D341Med (cell line): ENCODE results near the gene MT1M.
"Not testable (repeated sequence)": the region's sequence is repeated elsewhere in the genome, so short reads cannot be mapped to it uniquely, and the experiment has no call there.

Source experiments
- DNase-seq: peaks from one replicate; pipeline ENCODE4 v3.0.0; 2012; ENCODE audit warnings: low spot score

Gene MT1M

DNA sequence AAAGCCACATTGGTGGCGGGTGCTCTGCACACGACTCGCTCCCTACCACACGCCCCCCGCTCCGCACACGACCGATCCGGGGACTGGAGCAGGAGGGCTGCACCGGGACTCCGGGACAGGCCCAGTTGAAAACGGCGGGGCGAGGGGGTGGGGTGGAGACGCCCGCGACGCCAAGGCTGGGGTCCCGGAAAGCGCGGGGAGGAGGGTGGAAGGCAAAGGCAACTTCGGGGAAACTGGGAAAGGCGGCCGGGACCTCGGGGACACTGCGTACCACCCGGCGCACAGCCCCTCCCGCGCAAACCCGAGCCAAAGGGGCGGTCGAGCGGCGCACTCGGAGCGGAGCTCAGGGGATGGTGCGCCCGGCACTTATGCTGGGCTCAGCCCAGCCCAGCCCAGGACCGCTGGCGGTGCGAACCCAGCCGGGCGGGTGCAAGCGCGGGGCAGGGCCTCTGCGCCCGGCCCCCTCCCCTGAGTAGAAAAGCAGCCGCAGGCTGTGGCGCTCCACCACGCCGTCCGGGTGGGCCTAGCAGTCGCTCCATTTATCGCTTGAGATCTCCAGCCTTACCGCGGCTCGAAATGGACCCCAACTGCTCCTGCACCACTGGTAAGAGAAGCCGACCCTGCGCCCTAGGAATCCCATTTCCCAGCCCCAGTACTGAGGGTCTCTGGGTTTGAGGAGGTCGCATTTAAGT, at the start of gene MT1M:
Gene MT1M, plus strand, starts transcription at position 504 of the 692 bp plus-strand sequence. Its CDS starts 73 bp downstream, at position 577.
- DNase-seq: no peak

DNA sequence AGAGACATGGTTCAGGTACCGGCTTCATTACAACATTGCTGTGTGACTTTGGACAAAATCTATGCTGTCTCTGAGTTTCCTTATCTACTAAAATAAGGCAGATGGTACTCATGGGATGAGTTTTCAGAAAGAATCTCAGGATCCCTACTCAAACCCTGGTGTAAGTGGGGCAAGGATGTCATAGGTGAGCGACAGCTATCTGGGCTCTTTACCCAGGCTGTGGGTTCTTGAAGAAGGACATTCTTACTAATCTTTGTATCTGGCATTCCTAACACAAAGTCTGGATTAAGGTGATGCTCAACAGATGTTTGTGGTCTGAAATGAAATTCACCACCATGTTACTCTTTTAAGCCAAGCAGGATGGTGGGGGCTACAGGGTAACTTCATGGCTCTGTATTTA, 49.5 kb upstream of the MT1M start:
- DNase-seq: not testable (repeated sequence)

DNA sequence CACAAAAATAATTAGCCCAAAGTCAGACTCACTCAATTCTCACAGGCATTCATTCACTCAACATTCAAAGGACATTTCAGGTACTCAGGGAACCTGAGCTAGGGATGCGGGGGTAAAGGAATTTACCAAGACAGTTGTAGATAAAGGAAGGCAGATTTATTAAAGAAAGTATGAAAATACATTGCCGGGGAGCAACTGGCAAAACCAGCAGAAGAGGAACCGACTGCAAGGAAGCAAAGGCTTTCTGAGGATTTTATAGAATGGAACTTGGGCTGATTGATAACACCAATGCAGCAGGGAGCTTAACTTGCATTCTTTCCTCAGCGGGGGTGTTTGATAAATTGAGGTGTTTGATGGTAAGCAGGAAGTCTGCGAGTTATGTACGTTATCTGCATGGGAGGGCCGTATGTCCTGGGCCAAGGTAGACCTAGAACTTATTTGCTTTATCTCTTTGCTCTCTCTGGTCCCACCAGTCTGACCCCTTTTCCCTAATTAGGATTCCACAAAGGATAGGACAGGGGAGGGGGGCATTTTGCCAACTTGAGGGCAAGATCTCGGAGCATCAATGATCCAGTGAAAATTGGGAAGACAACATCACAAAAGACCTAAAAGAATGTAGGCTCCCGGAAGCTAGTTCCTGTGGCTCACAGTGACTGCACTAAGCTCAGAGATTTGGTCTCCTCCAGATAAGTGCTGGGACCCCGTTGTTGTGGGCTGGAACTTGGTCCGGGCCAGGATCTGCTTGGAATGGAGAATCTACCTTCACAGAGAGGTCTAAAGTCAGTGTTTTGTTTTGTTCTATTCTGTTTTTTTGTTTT, 48.9 kb upstream of the MT1M start:
- DNase-seq: no peak

DNA sequence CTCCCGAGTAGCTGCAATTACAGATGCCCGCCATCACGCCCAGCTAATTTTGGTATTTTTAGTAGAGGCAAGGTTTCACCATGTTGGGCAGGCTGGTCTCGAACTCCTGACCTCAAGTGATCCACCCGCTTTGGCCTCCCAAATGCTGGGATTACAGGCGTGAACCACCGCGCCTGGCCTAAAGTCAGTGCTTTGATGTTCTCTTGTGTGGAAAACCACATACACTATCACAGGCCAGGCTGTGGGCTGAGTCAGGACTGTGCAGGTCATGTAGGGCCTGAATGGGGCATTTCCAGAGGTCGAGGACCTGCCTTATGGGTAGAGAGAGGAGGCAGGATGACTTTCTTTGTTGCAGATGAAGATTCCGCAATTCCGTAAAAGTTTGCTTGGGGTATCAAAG, 48.2 kb upstream of the MT1M start:
- DNase-seq: no peak

DNA sequence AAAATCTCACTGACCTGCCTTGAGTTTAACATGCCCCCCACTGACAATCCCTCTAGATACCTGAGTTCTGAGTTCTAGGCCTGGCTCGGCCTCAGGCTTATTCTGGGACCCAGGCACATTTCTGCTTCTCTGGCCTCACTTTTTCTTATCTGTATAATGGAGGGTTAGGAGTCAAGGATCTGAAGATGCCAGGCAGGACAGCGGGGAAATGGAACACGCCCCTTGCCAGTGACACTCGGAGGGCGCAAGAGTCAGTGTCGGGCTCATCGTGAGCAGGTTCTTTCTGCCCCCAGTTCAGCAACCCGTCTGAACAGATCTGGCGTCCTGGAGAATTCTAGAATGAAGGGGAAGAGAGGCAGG, 43.7 kb upstream of the MT1M start:
- no peak for DNase-seq

DNA sequence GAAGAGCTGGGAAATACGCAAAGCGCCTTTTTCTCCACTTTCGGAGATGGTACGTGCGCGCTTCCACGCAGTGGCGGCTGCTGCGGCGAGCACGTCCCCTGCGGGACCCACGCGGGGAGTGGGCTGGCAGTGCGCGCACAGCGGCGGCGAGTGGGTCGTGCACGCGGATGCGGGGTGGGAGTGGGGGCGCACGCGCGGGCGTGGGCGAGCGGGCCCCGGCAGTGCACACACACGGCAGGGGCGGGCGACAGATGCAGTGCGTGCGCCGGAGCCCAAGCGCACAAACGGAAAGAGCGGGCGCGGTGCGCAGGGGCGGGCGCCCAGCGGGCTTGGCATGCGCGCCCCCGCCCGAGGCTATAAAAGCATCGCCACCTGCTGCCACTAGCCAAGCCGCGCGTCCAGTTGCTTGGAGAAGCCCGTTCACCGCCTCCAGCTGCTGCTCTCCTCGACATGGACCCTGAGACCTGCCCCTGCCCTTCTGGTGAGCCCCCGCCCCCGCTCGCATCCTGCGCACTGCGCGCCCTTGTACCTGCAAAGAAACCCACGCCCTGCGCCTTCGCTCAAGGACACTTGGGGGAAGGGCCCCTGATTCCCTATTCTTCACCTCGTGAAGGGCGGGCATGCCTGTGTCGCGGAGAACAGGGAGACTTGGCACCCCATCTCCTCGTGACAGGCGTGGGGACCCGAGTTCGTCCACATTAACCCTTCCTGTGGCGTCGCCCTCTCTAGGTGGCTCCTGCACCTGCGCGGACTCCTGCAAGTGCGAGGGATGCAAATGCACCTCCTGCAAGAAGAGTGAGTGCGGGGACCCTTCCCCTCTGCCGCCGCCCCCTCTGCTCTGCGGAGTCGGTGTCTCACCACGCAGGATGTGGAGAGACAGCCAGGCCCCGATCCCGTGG, 43.1 kb upstream of the MT1M start, which contains the start of gene MT3:
Gene MT3, plus strand, starts transcription at position 388 of the 899 bp plus-strand sequence. Its CDS starts 63 bp downstream, at position 451.
- DNase-seq: no peak

DNA sequence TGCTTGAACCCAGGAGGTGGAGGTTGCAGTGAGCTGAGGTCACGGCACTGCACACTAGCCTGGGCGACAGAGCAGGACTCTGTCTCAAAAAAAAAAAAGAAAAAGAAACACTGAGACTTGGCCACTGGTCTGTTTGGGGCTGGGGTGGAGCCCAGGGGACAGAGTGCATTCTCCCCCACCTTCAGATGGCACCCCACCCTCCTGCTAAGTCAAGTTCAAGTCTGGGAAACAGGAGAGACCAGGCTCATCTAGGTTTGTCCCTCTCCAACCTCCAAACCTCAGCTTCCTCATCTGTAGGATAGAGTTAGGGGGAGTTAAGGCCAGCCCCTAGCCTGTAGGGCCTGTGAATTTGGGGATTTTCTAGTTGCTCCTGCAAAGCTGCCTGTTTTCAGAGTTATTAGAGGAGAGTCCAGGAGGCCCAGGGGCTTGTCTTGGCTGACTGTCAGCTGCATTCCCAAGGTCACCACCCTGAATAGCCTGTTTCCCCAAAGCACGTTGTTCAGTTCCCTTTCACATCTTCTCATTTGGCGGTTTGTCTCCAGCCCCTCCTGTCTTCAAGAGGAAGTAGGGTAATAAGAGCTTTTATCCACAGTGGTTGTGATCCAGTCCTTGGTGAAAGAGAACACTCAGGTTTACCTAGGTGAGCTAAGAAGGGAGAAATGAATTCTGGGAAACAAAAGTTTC, 40.9 kb upstream of the MT1M start:
- no peak for DNase-seq

DNA sequence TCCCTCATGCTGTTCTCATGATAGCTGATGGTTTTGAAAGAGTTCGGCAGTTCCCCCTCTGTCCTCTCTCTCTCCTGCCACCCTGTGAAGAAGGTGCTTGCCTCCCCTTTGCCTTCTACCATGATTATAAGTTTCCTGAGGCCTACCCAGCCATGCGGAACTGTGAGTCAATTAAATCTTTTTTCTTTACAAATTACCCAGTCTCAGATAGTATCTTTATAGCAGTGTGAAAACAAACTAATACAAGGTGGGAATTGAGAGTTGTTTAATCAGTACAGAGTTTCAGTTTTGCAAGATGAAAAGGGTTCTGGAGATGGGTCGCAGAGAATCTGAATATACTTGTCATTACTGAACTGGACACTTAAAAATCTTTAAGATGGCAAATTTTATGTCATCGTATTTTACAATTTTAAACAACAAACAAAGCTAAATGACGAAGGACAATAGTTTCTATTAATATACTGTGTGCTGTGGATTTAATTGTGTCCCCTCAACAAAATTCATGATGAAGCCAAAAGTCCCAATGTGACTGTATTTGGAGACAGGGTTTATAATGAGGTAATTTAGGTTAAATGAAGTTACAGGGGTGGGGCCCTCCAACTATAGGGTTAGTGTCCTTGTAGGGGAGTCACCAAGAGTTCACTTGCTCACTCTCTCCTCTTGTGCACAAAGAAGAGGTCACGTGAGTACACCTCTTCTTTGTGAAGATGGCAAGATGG, 38.7 kb upstream of the MT1M start:
- no peak for DNase-seq

DNA sequence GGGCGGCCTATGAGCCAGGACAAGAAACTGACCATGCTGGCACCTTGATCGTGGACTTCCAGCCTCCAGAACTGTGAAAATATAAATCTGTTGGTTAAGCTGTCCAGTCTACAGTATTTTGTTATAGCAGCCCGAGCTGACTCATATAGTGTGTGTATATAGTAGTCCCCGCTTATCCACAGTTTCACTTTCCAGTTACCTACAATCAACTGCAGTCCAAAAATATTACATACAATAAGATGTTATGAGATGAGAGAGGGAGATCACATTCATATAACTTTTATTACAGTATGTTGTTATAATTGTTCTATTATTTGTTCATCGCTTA, 38.2 kb upstream of the MT1M start:
- no peak for DNase-seq

DNA sequence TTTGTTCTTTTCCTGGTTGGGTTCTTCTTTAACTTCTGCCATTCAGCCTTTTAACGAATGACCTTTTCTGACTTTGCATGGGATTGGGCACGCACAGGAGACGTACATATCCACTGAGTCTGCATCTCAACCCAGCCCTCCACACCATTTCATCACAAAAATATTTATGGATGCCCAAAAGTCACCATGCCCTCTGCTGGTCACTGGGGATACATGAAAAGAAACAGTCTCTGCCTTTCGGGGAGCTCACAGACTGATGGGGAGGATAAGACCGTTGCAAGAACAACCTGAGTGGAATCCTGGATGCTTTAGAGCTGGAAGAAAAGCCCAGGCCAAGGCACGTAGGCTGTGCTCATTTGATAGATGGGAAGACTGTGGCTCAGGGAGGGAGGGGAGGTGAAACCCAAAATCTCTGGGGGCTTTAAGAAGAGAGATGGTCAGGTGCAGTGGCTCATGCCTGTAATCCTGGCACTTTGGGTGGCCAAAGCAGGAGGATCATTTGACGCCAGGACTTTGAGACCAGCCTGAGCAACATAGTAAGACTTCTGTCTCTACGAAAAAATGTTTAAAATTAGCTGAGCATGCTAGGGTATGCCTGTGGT, 32.0 kb upstream of the MT1M start:
- peak; percentile 64 for DNase-seq

DNA sequence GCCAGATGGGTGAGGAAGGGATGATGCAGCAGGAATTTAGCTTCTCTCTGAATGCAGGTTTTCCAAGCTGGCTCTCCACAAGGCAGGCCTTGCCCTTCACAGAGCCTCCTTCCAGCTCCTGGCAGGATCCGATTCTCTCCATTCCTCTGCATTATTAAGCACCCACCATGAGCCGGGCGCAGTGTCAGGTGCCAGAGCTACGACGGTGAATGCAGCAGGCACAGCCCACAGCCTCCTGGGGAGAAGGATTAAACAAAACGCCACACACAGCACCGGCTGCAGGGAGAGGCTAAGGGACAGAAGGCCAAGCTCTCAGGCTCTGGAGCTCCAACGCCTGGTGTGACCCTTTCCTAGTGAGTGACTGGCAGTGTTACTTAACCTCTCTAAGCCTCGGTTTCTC, 31.1 kb upstream of the MT1M start:
- no peak for DNase-seq

DNA sequence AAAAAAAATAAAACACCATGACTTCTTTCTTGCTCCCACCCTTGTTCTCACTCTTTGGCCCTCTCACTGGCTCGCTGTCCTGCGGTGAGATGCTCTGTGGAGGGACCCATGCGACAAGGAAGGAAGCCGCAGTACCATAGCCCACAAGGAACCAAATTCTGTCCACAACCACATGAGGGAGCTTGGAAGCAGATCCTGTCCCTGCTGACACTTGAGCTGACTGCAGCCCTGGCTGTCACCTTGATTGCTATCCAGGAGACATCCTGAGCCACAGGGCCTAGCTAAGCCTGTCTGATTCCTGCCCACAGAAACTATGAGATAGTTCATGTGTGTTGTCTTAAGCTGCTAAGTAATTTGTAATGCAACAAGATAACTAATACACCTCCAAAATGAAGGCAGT, 28.9 kb upstream of the MT1M start:
- peak; percentile 58 for DNase-seq

DNA sequence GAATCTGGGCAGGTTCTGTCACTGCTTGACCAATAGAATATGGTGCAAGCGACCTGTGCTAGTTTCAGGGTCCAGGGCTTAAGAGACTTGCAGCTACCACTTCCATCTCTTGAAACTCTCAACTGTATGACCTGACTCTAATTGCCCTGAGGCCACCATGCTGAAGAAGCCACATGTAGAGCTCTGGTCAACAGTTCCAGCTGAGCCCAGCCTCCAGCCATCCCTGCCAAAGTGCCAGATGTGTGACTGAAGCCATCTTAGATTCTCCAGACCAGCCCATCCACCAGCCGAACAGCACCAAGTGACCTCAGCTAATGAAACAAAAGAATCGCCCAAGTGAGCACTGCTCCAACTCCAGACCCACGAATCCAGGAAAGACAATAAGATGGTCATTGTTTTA, 27.5 kb upstream of the MT1M start:
- DNase-seq: no peak

DNA sequence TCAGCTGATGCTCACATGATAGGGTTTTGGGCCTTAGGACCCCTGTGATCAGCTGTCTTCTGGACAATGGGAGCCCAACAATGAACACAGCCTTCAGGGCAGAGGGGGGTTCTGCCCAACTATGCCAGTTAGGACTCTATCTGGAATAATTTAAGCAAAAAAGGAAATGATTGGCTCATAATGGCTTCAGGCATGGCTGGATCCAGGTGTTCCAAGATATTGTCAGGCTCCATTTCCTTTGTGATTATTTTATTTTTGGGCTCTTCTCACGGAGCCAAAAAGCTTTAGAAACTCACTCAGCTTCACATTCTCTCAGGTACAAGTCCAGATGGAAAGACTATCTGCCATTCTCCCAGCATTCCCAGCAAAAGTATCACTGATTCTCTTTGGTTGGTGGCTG, 27.0 kb upstream of the MT1M start:
- DNase-seq: no peak

DNA sequence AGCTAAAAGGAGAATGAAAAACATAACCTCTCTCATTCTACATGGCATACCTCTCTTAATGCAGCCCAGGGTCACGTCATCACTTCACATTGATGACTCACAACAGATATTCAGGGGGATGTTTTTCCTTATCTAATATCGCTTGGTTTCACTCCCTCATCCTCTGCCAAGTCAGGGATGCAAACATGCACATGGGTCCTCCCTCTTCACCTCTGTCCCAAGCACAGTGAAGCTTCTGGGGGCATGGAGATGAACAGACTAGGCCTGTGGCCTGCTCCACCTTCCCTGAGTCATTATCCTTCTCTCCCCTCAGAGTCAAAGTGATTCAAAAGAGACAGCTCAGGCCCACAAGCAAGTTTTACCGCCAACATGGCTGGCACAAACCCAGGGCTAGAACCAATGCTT, 26.4 kb upstream of the MT1M start:
- no peak for DNase-seq

DNA sequence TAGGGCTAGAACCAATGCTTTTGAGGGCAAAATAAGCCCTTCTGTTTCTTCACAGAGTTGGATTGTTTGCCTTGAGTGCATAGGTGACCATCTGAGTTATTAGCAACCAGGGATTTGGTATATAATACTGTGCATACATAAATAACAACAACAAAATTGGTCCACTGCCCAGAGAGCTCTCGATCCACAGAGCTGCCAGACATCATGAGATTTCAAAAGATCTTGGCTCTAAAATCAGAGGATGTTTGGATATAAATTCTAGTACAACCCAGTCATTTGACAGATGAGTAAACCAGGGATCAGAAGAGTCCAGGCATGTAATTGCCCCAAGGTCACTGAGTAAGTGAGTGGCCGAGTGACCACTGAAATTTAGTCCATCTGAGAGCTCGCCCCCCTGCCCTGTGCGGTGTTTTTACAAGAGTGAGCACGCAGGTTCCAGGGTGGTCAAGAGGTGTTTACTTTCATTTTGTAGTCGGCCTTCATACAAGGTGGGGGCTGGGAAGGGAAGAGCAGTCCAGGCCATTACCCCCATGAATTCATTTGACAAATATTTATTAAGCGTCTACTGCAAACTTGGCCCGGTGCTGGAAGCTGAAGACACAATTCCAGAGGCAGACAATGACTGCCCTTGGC, 25.9 kb upstream of the MT1M start:
- DNase-seq: no peak

DNA sequence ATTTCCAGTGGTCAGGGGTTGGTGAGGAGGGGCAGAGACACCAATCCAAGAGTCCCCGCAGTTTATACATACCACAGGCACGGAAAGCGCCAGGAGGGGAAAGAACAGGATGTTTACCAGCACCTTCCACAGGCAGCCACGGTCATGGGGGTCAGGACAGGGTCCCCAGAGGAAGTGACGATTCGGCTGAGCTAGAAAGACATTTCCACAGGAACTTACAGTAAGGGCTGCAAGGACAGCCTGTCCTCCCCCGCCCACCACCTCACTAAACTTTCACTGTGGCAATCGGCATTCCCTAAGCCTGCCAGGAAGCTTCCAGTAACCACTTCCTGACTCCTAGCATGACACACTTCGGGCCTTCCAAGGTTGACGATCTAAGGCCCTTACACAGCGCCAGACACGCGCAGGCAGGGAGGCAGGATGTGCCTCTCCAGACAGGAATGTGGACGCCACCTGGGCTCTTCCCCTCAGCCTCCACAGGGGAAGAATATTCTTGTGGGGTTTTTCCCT, 25.3 kb upstream of the MT1M start:
- DNase-seq: no peak

DNA sequence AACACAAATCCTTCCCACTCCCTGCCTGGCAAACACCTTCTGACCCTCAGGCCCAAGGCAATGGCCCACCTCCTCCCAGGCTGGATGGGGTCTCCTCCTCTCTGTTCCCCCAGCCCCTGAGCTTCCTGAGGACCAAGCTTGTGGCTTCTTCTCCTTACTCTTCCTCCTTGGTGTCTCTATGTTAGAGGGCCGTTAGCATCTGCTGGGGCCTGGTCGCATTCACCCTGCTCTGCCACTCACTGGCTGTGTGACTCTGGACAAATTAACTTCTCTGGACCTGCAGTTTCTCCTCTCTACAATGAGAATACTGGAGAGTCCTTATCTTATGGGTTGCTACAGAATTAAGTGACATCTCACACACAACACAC, 24.8 kb upstream of the MT1M start:
- no peak for DNase-seq

DNA sequence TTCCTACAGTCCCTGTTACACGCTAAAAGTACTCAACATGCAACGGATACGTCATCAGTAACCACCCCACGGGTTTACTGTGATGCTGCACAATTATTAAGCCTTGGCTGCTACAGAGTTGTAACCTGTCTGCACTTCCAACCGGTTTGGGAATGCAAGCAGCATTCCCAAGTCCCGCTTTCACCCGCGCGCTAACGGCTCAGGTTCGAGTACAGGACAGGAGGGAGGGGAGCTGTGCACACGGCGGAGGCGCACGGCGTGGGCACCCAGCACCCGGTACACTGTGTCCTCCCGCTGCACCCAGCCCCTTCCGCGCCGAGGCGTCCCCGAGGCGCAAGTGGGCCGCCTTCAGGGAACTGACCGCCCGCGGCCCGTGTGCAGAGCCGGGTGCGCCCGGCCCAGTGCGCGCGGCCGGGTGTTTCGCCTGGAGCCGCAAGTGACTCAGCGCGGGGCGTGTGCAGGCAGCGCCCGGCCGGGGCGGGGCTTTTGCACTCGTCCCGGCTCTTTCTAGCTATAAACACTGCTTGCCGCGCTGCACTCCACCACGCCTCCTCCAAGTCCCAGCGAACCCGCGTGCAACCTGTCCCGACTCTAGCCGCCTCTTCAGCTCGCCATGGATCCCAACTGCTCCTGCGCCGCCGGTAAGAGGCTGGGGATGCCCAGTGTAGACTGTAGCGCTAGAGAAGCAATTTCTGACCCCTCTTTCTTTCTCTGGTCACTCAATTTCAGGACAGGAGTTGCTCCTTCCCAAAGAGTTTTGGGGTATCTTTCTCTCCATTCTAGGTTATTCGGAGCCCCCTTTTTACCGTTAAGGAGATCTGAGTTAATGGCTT, 24.2 kb upstream of the MT1M start, which contains the start of gene MT2A:
Gene MT2A, plus strand, starts transcription at position 542 of the 833 bp plus-strand sequence. Its CDS starts 72 bp downstream, at position 614.
- DNase-seq: peak; percentile 93
